NCI-H69 (cell line): ENCODE measurements around the gene CHMP4B.

Source experiments
- DNase-seq: peaks from one replicate; lab custom pipeline; 2025; lab: John Stamatoyannopoulos, UW

CHMP4B gene

DNA sequence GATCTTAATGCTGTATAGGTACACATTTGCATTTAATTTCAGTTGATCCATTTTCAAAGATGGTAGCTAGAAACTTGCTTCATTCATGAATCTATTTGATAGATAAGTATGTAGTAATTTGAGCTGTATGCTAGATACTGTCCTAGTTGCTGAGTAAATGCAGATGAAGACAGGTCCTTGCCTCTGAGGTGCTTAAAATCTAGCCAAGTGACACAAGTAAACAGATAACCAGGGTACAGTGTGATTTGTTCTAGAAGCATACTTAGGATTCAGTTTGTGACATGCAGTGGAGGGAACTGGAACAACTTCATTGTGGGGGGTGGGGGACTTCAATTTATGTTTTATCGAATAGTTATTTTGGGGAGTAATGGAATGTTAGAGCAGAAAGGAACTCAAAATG is 9.2 kb downstream of the CHMP4B start:
- no peak for DNase-seq

DNA sequence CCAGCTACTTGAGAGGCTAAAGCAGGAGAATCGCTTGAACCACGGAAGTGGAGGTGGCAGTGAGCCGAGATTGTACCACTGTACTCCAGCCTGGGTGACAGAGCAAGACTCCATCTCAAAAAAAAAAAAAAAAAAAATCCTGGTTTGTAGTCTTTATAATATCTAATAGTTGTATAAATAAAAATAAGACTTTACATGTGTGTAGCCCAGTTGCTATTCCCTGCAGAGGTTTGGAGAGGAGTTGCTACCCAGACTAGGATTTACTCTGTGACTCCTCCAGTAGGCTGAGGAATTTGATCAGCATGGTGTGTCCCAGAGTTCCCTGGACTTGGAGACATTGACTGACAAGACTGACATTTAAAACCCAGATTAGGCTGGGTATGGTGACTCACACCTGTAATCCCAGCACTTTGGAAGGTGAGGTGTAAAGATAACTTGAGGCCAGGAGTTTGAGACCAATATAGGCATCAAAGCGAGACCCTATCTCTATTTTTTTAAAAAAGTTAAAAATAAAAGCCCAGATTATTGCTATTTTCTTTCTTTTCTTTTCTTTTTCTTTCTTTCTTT is 10.2 kb downstream of the CHMP4B start:
- no peak for DNase-seq

DNA sequence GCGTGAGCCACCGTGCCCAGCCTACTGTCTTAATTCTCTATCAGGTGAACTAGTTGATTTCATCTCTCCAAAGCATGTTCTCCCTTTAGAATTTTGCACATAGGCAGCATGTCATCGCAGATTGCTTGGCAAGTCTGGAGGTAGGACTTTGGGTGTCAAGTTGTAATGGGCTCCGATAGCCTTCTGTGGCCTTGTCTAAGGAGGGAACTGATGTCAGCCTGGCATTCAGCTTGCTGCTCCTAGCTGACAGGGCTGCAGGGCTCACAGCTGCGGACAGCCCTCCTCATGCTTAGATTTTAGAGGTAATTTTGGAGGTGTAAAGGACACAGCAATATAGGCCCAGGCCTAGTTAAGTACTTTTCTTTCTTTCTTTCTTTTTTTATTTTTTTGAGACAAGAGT is 11.3 kb downstream of the CHMP4B start:
- DNase-seq, result no peak

DNA sequence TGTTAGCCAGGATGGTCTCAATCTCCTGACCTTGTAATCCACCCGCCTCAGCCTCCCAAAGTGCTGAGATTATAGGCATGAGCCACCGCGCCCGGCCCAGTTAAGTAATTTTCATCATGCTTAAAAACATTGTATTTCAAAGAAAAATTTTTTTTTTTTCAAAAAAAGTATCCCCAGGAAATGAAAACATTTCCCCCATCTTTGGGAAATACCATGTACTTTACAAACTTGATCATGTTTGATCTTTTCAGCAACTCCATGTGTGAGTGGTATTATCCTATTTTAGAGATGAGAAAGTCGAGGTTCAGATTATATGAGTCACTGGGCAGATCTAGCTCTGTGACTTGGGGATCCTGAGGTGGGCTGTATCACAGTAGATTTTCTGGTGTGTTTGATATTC is 11.8 kb downstream of the CHMP4B start:
- no peak for DNase-seq

DNA sequence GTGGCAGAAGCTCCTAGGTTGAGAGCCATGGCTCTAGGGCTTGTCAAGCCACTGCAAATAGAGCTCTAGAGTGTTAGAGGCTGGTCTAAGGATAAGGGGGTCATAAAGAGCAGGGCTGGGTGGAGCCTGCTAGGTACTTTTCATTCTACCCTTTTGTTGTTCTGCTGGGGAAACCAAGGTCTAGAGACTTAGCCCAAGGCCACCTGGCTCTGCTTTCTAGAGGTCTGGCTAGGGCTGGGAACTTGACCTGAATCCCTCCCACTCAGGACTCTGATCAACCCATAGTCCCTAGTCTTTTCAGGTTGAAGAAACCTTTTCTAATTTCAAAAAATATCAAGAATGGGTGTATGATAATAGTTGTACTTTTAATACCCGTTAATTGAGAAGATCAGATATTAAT is 13.7 kb downstream of the CHMP4B start:
- no peak for DNase-seq

DNA sequence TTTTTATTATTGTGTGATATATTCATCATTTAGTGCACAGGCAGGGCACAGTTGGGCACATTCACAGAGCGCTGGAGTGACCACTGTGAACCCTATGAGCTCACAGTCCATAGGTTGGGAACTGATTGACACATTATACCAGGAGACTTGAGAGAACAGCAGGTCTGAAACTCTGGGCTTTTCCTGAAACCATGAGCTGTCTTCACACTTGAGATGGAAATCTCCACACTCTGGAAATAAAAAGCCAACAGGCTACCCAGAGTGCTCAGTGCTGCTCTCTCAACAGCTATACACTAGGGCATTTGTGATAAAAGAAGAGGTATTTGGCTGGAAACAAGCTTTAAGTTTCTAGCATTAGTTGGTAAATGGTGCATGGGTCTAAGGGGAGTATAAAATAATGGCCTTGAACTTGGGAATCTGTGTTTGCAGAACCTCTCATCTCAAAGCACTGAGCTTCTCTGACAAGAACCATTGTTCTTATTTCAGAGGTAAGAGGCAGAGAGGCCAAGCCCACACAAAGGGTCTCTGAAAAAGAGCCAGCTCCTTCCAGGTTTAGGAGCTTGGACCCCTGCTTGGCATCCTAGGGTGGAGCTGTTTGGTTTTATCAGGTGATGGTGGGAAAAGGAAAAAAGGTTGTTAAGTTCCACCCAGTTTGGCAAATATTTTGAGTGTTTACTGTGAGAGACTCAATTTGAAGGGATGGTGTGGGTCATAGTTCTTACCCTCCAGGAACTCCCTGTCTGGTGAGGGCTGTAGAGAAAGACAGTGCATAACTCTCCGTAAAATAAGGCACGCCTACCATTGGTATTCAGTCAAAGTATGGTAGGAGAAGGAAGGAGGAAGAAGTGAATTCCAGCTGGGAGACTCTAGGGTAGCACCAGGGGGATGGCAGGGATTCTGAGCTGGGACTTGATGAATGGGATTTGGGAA is 14.5 kb downstream of the CHMP4B start:
- no peak for DNase-seq

DNA sequence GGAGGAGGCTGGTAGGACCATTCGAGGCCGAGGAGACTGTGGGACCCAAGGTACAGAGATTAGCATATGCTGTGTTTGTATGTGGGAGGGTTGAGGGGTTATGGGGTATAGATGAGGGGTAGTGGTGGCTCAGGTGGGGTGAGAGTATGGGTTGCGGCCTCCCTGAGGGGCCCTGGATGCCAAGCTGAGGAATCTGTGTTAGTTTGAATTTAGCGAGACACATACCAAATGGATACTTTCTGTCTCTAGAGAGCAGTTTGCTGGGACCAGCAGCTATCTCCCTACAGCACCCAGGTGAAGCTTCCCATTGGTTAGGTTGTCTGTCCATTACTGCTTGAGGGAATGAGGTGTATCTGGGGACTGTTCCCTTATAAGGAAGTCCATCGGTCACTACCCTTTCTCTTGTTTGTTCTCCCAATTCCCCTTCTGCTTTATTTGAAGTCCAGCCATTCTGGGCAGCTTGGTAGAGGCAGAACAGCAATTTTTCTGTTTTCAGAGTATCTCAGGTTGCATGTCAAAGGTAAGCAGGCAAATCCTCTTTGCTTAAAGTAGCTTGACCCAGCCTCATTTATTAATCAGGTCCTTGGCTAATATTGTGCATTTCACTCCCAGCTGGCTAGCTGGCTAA is 15.2 kb downstream of the CHMP4B start:
- peak; percentile 10 for DNase-seq

DNA sequence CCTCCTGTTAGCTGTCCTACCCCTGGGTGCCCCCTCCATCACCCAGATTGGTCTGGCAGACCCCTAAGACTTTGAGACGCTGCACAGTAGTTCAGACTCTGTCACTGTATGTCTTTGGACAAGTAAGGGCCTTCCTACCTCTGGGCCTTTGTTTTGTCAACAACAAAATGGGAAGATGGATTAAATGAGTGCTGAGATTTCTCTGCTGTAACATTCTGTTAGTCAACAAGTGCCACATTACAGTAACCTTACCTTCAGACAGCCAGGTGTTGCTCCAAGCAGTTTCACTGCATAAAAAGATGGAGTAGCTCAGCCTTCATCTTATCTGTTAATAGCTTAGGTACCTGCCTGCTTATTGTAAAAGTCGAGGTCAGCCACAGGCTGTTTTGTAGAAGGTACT is 16.0 kb downstream of the CHMP4B start:
- no peak for DNase-seq

DNA sequence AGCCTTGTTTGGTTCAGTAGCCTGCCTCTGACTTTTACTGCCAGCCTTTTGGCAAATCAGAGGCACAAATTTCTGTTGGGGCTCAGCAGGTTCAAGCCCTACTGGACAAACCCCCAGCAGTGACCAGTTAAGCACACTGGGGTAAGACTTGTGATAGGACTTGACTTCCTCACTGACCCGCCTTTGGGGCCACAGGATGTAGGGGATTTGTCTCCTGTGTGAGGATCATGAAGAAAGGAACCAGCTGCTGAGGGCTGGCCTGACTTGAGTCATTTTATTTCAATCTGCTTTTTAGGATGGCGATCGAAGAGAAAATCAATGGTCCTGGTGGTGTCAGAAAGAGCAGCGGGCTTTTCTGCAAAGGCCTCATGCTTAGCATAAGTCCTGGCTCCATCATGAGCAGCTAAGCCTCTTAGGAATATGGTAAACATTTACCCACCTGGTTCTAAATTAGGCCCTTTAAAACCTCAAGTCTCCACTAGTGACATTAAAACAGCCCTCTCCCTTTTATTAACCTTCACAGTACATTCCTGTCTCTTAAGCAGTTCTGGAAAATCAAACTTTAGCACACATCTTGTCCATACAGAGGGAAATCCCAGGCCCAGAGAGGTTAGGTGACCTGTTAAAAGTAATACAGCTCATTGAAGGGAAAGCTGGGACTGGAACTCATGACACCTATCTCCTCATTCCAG is 16.6 kb downstream of the CHMP4B start:
- DNase-seq, result no peak

DNA sequence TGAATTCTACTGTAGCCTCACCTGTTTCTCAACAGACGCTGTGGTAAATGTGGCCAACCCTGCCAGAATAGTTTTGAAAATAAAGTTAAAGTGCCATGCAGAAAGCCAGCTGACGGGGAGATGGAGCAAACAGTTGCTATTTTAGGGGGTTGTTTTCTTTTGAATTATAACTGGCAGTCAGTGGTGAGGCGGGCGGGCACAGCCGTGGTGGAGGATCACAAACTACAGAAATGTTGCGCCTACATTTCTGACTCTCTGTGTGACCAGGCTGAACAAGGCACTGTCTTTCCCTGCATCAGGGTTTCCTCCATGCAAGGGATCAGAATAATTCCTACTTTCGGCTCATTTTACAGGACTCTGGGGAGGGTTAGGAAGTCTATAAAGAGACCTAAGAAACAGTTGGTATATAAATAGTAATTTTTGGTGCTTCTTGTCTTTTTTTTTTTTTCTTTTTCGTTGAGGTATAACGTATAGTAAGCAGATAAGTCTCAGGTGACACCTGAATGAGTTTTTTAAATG is 17.2 kb downstream of the CHMP4B start:
- no peak for DNase-seq

DNA sequence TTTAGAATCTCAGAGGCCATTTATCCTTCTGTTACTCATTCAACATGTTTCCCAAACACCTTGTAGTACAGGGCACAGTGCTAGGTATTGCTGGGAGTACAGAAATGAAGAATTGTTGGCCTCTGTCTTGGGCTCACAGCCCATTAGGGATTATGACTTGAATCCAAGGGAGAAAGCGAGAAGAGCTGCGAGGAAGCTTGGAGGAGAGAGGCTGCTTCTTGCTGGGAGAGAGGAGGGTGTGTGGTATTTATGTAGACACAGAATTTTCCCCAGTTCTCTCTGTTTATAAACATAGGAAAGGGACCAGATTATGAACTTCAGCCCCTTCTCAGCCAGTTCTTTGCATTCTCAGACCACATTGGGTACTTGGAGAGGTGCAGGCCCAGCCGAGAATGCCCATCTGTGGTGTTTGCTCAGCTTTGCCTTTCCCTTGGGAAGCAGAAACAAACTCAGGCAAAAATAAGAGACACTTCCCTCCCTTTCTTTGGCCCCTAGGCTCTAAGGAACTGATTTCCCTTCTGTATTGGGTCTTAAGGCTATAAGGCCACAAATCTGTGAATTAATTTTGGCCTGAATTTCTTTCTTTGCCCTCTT is 17.9 kb downstream of the CHMP4B start:
- no peak for DNase-seq

DNA sequence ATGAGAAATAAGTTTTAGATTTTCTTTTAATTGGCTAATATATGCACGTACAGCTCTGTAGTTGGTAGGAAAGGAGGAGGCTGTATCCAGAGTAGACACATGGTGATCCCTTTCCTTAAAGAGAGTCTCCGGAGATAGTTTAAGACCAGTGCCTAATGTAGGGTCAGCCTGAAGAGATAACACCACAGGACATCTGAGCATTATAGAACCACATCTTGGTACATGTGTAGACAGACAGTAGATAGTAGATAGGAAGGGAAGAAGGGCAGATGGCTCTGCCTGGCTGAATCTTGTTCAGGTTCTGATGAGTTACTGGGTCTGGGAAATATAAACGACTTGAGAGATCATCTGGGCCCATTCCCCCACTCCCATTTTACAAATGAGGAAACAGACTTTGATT is 18.5 kb downstream of the CHMP4B start:
- DNase-seq, result no peak

DNA sequence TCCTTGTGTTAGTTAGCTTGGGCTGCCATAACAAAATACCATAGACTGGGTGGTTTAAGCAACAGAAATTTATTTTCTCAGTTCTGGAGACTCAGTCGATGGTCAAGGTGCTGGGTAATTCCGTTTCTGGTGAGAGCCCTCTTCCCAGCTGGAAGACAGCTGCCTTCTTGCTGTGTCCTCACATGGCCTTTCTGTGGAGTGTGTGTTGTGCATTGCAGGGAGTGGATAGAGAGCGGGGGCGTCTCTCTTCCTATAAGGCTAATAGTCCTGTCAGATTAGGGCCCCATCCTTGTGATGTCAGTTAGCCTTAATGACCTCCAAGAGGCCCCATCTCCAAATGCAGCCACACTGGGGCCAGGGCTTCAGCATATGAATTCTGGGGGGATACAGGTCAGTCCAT is 19.2 kb downstream of the CHMP4B start:
- DNase-seq, result no peak

DNA sequence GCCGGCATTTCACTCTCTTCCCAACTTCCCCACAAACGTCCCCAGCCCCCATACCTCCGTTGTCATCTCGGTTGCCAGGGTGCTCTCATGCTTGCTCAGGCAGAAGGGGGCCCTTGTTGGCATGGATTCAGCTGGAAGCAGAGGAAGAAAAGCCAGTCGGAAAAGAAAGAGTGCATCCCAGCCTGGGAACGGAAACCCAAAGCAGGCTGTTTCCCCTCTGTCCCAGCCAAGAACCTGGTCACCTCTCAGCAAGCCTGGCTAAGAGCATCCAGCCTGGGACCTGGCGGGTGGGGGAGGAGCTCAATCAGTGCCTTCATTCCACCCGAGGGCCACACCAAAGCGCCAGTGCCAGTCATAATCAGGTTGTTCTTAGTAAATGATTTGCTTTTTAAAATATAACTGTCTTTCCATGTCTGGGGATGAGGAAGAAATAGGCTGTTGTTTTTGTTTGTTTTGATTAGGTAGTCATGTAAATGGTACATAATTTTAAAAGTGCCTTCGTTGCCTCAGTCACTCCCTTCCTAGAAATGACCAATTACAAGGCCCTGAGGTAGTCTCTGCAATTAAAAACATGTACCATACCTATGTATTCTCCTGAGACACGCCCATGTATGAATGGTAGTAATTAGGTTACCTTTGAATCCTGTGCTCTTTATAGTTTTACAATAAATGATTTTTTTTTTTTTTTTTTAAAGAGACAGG is 21.1 kb downstream of the CHMP4B start:
- DNase-seq, result peak; percentile 23

DNA sequence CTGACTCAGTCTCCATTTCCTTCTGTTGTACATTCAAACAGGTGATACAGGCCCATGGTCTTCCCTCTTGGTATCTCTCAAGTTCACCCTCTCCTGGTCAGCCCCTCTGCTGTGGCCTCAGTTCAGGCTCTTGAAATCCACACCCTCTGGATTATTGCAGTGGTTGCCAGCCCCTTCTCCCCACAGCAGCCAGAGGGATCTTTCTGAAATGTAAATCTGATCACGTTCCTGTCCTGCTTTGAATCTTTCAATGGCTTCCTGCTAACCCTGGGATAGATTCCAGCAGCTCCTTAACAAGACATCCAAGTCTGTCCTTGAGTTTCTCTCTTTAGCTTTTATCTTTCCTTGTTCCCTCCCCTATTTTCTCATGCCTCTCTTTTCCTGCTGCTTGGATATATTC is 22.2 kb downstream of the CHMP4B start:
- no peak for DNase-seq

DNA sequence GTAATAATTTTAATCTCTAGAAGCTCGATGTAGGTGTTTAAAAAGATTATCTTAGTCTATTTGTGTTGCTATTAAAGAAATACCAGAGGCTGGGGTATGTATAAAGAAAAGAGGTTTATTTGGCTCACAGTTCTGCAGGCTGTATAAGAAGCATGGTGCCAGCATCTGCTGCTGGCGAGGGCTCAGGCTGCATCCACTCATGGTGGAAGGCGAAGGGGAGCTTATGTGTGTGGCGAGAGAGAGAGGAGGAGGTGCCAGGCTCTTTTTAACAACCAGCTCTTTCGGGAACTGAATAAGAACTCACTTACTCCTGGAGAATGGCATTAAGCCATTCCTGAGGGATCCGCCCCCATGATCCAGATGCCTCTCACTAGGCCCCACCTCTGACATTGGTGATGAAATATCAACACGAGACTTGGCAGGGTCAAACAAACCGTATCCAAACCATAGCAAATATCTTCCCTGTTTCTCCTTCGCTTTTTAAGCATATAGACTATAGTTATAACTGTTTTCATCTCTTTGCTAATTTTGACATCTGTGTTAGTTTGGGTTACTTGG is 24.5 kb downstream of the CHMP4B start:
- DNase-seq, result no peak

DNA sequence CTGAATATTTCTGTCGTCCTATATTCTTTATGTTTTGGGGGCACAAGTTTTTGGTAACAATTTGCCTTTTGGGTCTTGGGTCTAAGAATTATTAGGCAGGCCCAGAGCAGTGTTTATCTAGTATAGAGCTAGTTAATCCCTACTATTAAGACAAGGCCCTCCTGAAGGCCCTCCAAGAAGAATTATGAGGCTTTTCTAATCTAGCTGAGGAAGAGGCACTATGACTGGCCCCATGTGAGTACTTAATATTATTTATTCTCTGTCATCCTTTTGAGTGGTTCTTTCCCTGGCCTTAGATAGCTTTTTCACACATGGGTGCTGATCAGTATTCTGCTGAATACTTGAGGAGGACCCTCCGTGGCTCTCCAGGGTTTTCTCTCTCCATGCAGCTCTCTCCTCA is 25.1 kb downstream of the CHMP4B start:
- no peak for DNase-seq

DNA sequence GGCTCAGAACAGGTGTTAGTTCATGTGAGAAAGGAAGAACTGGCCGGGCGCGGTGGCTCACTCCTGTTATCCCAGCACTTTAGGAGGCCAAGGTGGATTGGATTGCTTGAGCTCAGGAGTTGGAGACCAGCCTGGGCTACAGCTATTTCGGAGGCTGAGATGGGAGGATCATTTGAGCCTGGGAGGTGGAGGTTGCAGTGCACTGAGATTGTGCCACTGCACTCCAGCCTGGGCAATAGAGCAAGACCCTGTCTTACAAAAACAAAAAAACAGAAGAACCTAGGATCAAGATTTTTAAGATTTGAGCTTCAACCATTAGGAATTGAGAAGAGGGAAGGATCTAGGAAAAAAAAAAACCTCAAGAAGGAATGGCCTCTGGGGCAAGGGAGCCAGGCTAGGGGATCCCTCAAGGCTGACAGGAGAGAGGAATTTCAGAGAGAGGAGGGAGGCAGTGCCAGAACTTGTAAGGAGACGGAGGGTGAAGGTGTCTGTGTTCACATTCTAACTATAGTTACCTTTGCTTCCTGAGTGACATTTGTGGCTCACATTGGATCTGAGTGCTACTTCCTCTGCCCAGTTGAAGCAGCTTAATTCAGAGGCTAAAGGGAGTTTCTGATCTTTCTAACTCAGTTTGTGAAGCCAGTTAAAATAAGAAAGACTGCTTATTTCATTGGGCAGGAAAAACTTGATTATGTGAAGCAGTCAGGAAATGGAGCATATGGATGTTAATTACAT is 26.1 kb downstream of the CHMP4B start:
- DNase-seq, result no peak

DNA sequence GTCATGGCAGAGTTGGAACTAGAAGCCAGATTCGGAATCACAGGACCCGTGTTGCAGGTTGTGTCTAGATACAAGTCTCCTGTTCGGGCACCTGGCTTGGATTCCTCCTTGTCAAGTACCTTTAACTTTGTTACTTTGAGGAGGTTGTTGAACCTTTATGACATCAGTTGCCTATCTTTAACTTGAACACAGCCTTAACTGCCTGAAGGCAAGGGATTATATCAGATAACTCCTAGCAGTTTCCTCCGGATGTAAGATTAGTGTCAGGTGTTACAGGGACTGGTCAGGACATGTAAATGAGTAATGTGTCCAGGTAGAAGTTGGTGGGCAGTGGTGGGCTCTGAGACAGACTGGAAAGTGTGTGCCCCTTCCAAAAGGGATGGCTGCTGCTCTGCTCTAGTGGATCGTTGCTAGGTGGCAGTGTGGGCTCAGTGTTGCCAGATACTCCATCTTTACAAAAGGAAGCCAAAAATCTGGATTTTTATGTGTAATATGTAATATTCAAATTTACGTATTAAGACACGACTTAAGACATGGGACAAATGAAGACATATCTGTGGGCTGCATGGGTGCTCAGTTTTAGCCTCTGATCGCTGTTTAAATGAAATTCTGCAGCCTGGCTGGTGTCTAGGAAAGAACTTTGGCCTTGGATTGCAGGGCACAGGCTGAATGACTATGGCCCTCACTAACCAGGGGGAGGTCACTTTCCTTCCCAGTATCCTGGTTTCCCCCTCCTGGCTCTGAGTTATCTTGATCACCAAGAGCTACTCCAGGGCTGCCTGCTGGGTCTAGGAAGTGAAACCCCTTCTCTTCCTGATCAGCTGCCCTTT is 27.1 kb downstream of the CHMP4B start:
- DNase-seq, result no peak
